ENCODE results near the gene CTAGE9. TPM values are rescaled to one million over a fixed set of nuclear protein-coding genes. Genes with fewer than 3 reads are reported as not detected.
"Not testable (repeated sequence)": the region's sequence is repeated elsewhere in the genome, so short reads cannot be mapped to it uniquely, and the experiment has no call there.

CTAGE9 gene
- total RNA-seq, 2 donors from 2014 or later, result not detected

- H3K9me3 ChIP-seq, result no peaks in the 10 kb centered on the region
- H3K9ac ChIP-seq (ENCODE audit: low read depth in 2 of 2, low read length in 2 of 2), result no peak overlapping the region
- no peaks in the 10 kb centered on the region for H3K36me3 ChIP-seq
- DNase-seq, result no peak
- H3K27ac ChIP-seq, result no peak overlapping the region
- intact Hi-C loops (cut with DNase I), result no loop called here
- TF ChIP-seq CTCF (IDR thresholded peaks at IDR 0.05), result no peak
- no peak overlapping the region for H3K4me3 ChIP-seq
- no peaks in the 10 kb centered on the region for H3K27me3 ChIP-seq
- H3K4me1 ChIP-seq, result no peaks in the 10 kb centered on the region
These were observed 16.6 kb upstream of the CTAGE9 start for GRCh38 chr6:131727467-131727866.

- no peak for TF ChIP-seq CTCF (IDR thresholded peaks at IDR 0.05)
- intact Hi-C loops (cut with DNase I), result no loop called here
- Histone ChIP-seq H3K9me3 (no peaks in the 10 kb centered on the region), H3K4me1 (no peaks in the 10 kb centered on the region), H3K4me3 (no peak overlapping the region), H3K36me3 (no peaks in the 10 kb centered on the region), H3K27me3 (no peaks in the 10 kb centered on the region), H3K9ac (ENCODE audit: low read depth in 2 of 2, low read length in 2 of 2) (no peak overlapping the region), H3K27ac (no peak overlapping the region)
- DNase-seq, result no peak
These were observed 13.3 kb upstream of the CTAGE9 start for GRCh38 chr6:131724114-131724513.

GRCh38 chr6:131721161-131721560 lies 10.3 kb upstream of the CTAGE9 start:
- no peaks in the 10 kb centered on the region for H3K9me3 ChIP-seq
- no peak overlapping the region for H3K9ac ChIP-seq (ENCODE audit: low read depth in 2 of 2, low read length in 2 of 2)
- TF ChIP-seq CTCF (IDR thresholded peaks at IDR 0.05), result no peak
- no peaks in the 10 kb centered on the region for H3K27me3 ChIP-seq
- H3K4me3 ChIP-seq, result no peak overlapping the region
- no peak for DNase-seq
- no peaks in the 10 kb centered on the region for H3K4me1 ChIP-seq
- no peak overlapping the region for H3K27ac ChIP-seq
- intact Hi-C loops (cut with DNase I), result no loop called here
- no peaks in the 10 kb centered on the region for H3K36me3 ChIP-seq

GRCh38 chr6:131717836-131718542 lies 7.2 kb upstream of the CTAGE9 start:
- Histone ChIP-seq H3K9me3 (no peaks in the 10 kb centered on the region), H3K9ac (ENCODE audit: low read depth in 2 of 2, low read length in 2 of 2) (no peak overlapping the region), H3K4me1 (no peaks in the 10 kb centered on the region), H3K4me3 (no peak overlapping the region), H3K27ac (no peak overlapping the region), H3K27me3 (no peaks in the 10 kb centered on the region), H3K36me3 (no peaks in the 10 kb centered on the region)
- intact Hi-C loops (cut with DNase I), result no loop called here
- no peak for DNase-seq
- no peak for TF ChIP-seq CTCF (IDR thresholded peaks at IDR 0.05)

GRCh38 chr6:131715567-131715966 lies 4.8 kb upstream of the CTAGE9 start:
- H3K4me3 ChIP-seq; H3K27ac ChIP-seq; H3K9ac ChIP-seq (ENCODE audit: low read depth in 2 of 2, low read length in 2 of 2); DNase-seq; H3K36me3 ChIP-seq; H3K9me3 ChIP-seq; H3K27me3 ChIP-seq; H3K4me1 ChIP-seq; intact Hi-C loops (cut with DNase I): not testable (repeated sequence)

- H3K9ac ChIP-seq (ENCODE audit: low read depth in 2 of 2, low read length in 2 of 2); H3K4me3 ChIP-seq; H3K9me3 ChIP-seq; DNase-seq; H3K27ac ChIP-seq; H3K36me3 ChIP-seq; H3K27me3 ChIP-seq; H3K4me1 ChIP-seq; intact Hi-C loops (cut with DNase I): not testable (repeated sequence)
These were observed 6.9 kb downstream of the CTAGE9 start for GRCh38 chr6:131703905-131704304.

GRCh38 chr6:131700851-131701250 lies 10.0 kb downstream of the CTAGE9 start:
- intact Hi-C loops (cut with DNase I); DNase-seq; H3K36me3 ChIP-seq; H3K27me3 ChIP-seq; H3K4me3 ChIP-seq; H3K9ac ChIP-seq (ENCODE audit: low read depth in 2 of 2, low read length in 2 of 2); H3K27ac ChIP-seq; H3K4me1 ChIP-seq; H3K9me3 ChIP-seq: not testable (repeated sequence)
